Renal pelvis (tissue), 4 donors: ENCODE results near the gene NAP1L4. TPM values are rescaled to one million over a fixed set of nuclear protein-coding genes. Genes with fewer than 3 reads are reported as not detected.
A peak's percentile ranks its signal among the peaks of the same experiment; 100 is the strongest.

Source experiments
- DNase-seq: peaks from one replicate; pipeline ENCODE4 v3.0.0-alpha.2; 2013
- polyA plus RNA-seq, 3 donors: library from polyadenylated mRNA; unstranded; fragments of 120-200 nt; gene quantifications; one replicate each; pipeline ENCODE4 v1.2.1, GENCODE V29; 2013; ENCODE audit not compliant: insufficient read length in 3 of 3

NAP1L4 gene
- polyA plus RNA-seq, 3 donors, result 175 to 224 (median 186) TPM

- no peak for DNase-seq
Measured at GRCh38 chr11:3014943-3015342, 22.8 kb upstream of the NAP1L4 start.

- DNase-seq, result no peak
Measured at GRCh38 chr11:3014057-3014938, 22.2 kb upstream of the NAP1L4 start.

GRCh38 chr11:3011891-3012885 lies 20.1 kb upstream of the NAP1L4 start:
- DNase-seq, result no peak

GRCh38 chr11:3010521-3011275 lies 18.6 kb upstream of the NAP1L4 start:
- DNase-seq, result no peak

- no peak for DNase-seq
Measured at GRCh38 chr11:3010004-3010403, 17.9 kb upstream of the NAP1L4 start.

- DNase-seq, result no peak
Measured at GRCh38 chr11:3009481-3009880, 17.4 kb upstream of the NAP1L4 start.

- no peak for DNase-seq
Measured at GRCh38 chr11:3008746-3009336, 16.7 kb upstream of the NAP1L4 start.

GRCh38 chr11:3007404-3008010 lies 15.4 kb upstream of the NAP1L4 start:
- no peak for DNase-seq

- no peak for DNase-seq
Measured at GRCh38 chr11:3006505-3007260, 14.6 kb upstream of the NAP1L4 start.

GRCh38 chr11:3004481-3004880 lies 12.4 kb upstream of the NAP1L4 start:
- DNase-seq, result no peak

GRCh38 chr11:3003396-3004231 lies 11.5 kb upstream of the NAP1L4 start:
- DNase-seq, result no peak

GRCh38 chr11:3002871-3003270 lies 10.7 kb upstream of the NAP1L4 start:
- no peak for DNase-seq

GRCh38 chr11:3002351-3002861 lies 10.3 kb upstream of the NAP1L4 start:
- DNase-seq, result no peak

GRCh38 chr11:3001496-3001895 lies 9.4 kb upstream of the NAP1L4 start:
- no peak for DNase-seq

- DNase-seq, result peak; percentile 27
Measured at GRCh38 chr11:3000032-3000961, 8.2 kb upstream of the NAP1L4 start.

GRCh38 chr11:2999464-2999998 lies 7.4 kb upstream of the NAP1L4 start:
- no peak for DNase-seq

GRCh38 chr11:2998073-2998850 lies 6.1 kb upstream of the NAP1L4 start:
- no peak for DNase-seq
